Neural cell (in vitro differentiated cells): ENCODE measurements around the gene NDP. TPM values are rescaled to one million over a fixed set of nuclear protein-coding genes. Genes with fewer than 3 reads are reported as not detected.

ENCODE experiments used
- H2AFZ ChIP-seq: fragments of 200-600, 300-800 bp; sonication (generic), shearing (Covaris generic); 2 replicates; pipeline ENCODE4 v1.6.0; 2014; ENCODE audit warnings: low read depth, mild to moderate bottlenecking, antibody characterized with exemption, low read length, moderate library complexity
- H3F3A ChIP-seq: fragments of 200-600 bp; shearing (Covaris generic); 2 replicates; pipeline ENCODE4 v1.6.1; 2016; ENCODE audit warnings: mild to moderate bottlenecking, moderate library complexity, mixed read lengths, antibody characterized with exemption, low read length; ENCODE audit not compliant: insufficient read depth, poor library complexity, severe bottlenecking
- H3K27ac ChIP-seq: fragments of 200-600, 300-800 bp; sonication (generic), shearing (Covaris generic); 2 replicates; pipeline ENCODE4 v1.5.1; 2014; ENCODE audit warnings: mild to moderate bottlenecking, low read length, moderate library complexity
- H3K27me3 ChIP-seq: fragments of 300-800, 200-600 bp; sonication (generic), shearing (Covaris generic); 2 replicates; pipeline ENCODE4 v1.6.0; 2014; ENCODE audit warnings: mild to moderate bottlenecking, low read depth, low read length, moderate library complexity; ENCODE audit not compliant: insufficient read depth
- H3K36me3 ChIP-seq: fragments of 300-800, 200-600 bp; sonication (generic), shearing (Covaris generic); 2 replicates; pipeline ENCODE4 v1.5.1; 2014; ENCODE audit warnings: mild to moderate bottlenecking, antibody characterized with exemption, low read length, moderate library complexity; ENCODE audit not compliant: insufficient read depth
- H3K4me2 ChIP-seq: fragments of 300-800, 200-600 bp; sonication (generic), shearing (Covaris generic); 2 replicates; pipeline ENCODE4 v1.6.0; 2014; ENCODE audit warnings: mild to moderate bottlenecking, low read length
- H3K4me3 ChIP-seq: fragments of 300-800, 200-600 bp; sonication (generic), shearing (Covaris generic); 2 replicates; pipeline ENCODE4 v1.5.1; 2014; ENCODE audit warnings: mild to moderate bottlenecking, low read length, moderate library complexity
- H3K79me2 ChIP-seq: fragments of 200-600 bp; shearing (Covaris generic); replicated peaks from 2 replicates; pipeline ENCODE4 v1.6.0; 2014; ENCODE audit warnings: mild to moderate bottlenecking, low read length, moderate library complexity; ENCODE audit not compliant: insufficient read depth
- H3K9ac ChIP-seq: fragments of 300-800, 200-600 bp; sonication (generic), shearing (Covaris generic); 2 replicates; pipeline ENCODE4 v1.6.1; 2016; ENCODE audit warnings: mild to moderate bottlenecking, low read length, mixed read lengths
- H3K9me2 ChIP-seq: fragments of 200-600 bp; shearing (Covaris generic); 2 replicates; pipeline ENCODE4 v1.6.1; 2016; ENCODE audit warnings: mild to moderate bottlenecking, low read length, mixed read lengths; ENCODE audit not compliant: insufficient read depth
- H3K9me3 ChIP-seq: fragments of 200-600, 300-800 bp; sonication (generic), shearing (Covaris generic); 2 replicates; pipeline ENCODE4 v1.6.1; 2016; ENCODE audit warnings: mild to moderate bottlenecking, mixed run types, low read length, moderate library complexity, mixed read lengths
- H4K20me1 ChIP-seq: fragments of 200-600 bp; shearing (Covaris generic); 2 replicates; pipeline ENCODE4 v1.6.1; 2016; ENCODE audit warnings: mild to moderate bottlenecking, mixed run types; ENCODE audit not compliant: insufficient read depth
- CTCF ChIP-seq: fragments of 450-650 bp; IDR thresholded peaks from 2 replicates; pipeline ENCODE4 v1.5.1; 2014; ENCODE audit warnings: antibody characterized with exemption, mild to moderate bottlenecking, moderate library complexity; ENCODE audit not compliant: poor library complexity, severe bottlenecking
- EP300 ChIP-seq: fragments of 450-650 bp; conservative IDR thresholded peaks from 2 replicates; pipeline ENCODE4 v1.6.1; 2014; ENCODE audit warnings: antibody characterized with exemption, mild to moderate bottlenecking, moderate library complexity; ENCODE audit not compliant: poor library complexity, severe bottlenecking
- EZH2 ChIP-seq: fragments of 200-600, 300-800 bp; shearing (Covaris generic), sonication (generic); IDR thresholded peaks from 2 replicates; pipeline ENCODE4 v1.6.1; 2014; ENCODE audit warnings: antibody characterized with exemption, low read length, borderline replicate concordance, mild to moderate bottlenecking; ENCODE audit not compliant: insufficient read depth, poor library complexity, severe bottlenecking
- MXI1 ChIP-seq: fragments of 450-650 bp; conservative IDR thresholded peaks from 2 replicates; pipeline ENCODE4 v1.6.1; 2014; ENCODE audit warnings: antibody characterized with exemption, mild to moderate bottlenecking; ENCODE audit not compliant: poor library complexity, severe bottlenecking
- POLR2AphosphoS5 ChIP-seq: IDR thresholded peaks from 2 replicates; pipeline ENCODE4 v1.6.1; 2012
- RAD21 ChIP-seq: fragments of 450-650 bp; conservative IDR thresholded peaks from 2 replicates; pipeline ENCODE4 v1.6.1; 2014; ENCODE audit warnings: antibody characterized with exemption, mild to moderate bottlenecking, moderate library complexity
- REST ChIP-seq: IDR thresholded peaks from 2 replicates; pipeline ENCODE4 v1.6.1; 2012; ENCODE audit warnings: borderline replicate concordance
- SMC3 ChIP-seq: fragments of 450-650 bp; conservative IDR thresholded peaks from 2 replicates; pipeline ENCODE4 v1.6.1; 2014; ENCODE audit warnings: antibody characterized with exemption, mild to moderate bottlenecking, moderate library complexity; ENCODE audit not compliant: poor library complexity
- TAF1 ChIP-seq: IDR thresholded peaks from 2 replicates; pipeline ENCODE4 v1.6.1; 2012; ENCODE audit warnings: low read depth
- polyA plus RNA-seq: library from polyadenylated mRNA; depleted of rRNA; stranded (reverse); fragments of >200 nt; gene quantifications from 2 replicates; pipeline ENCODE4 v1.2.3, GENCODE V29; 2014

Gene NDP
- polyA plus RNA-seq, 1 donor from 2014 or later = 34.1 TPM

GRCh38 chrX:43910012-43910411 lies 63.2 kb downstream of the NDP start:
- Histone ChIP-seq H3K36me3 (no peaks in the 10 kb centered on the region), H2AFZ (no peak overlapping the region), H3K4me3 (no peak overlapping the region), H3K9me2 (no peaks in the 10 kb centered on the region), H3K9me3 (no peaks in the 10 kb centered on the region), H3K4me2 (no peak overlapping the region), H3K79me2 (no peaks in the 10 kb centered on the region), H3K9ac (no peak overlapping the region), H3K27ac (no peak overlapping the region), H3K27me3 (no peaks in the 10 kb centered on the region), H3F3A (no peaks in the 10 kb centered on the region), H4K20me1 (no peaks in the 10 kb centered on the region)
- no peak for TF ChIP-seq CTCF
- TF ChIP-seq EZH2 = no peak
- TF ChIP-seq RAD21 = no peak
- no peak for TF ChIP-seq SMC3
- no peak for TF ChIP-seq POLR2AphosphoS5
- no peak for TF ChIP-seq REST
- no peak for TF ChIP-seq TAF1
- no peak for TF ChIP-seq MXI1
- TF ChIP-seq EP300 = no peak

- H3K36me3 ChIP-seq = no peaks in the 10 kb centered on the region
- no peak overlapping the region for H2AFZ ChIP-seq
- H3K9ac ChIP-seq = no peak overlapping the region
- no peak overlapping the region for H3K4me3 ChIP-seq
- no peaks in the 10 kb centered on the region for H3K27me3 ChIP-seq
- no peaks in the 10 kb centered on the region for H3K9me2 ChIP-seq
- no peaks in the 10 kb centered on the region for H3K9me3 ChIP-seq
- no peaks in the 10 kb centered on the region for H3K79me2 ChIP-seq
- H3K4me2 ChIP-seq = no peak overlapping the region
- no peaks in the 10 kb centered on the region for H4K20me1 ChIP-seq
- no peak for TF ChIP-seq SMC3
- no peak for TF ChIP-seq POLR2AphosphoS5
- TF ChIP-seq TAF1 = no peak
- TF ChIP-seq EP300 = no peak
- H3K27ac ChIP-seq = no peak overlapping the region
- no peaks in the 10 kb centered on the region for H3F3A ChIP-seq
Measured at GRCh38 chrX:43909141-43909540, 64.0 kb downstream of the NDP start.
